HG02970 (cell line): ENCODE results near the gene PLA2G6.

Experiments
- ATAC-seq: cut with Tn5 transposase; IDR thresholded peaks from one replicate; pipeline ENCODE4 v1.9.1; 2021; ENCODE audit warnings: mild to moderate bottlenecking, moderate library complexity, moderate number of reproducible peaks; ENCODE audit not compliant: unreplicated experiment, low FRiP score

The PLA2G6 gene

DNA sequence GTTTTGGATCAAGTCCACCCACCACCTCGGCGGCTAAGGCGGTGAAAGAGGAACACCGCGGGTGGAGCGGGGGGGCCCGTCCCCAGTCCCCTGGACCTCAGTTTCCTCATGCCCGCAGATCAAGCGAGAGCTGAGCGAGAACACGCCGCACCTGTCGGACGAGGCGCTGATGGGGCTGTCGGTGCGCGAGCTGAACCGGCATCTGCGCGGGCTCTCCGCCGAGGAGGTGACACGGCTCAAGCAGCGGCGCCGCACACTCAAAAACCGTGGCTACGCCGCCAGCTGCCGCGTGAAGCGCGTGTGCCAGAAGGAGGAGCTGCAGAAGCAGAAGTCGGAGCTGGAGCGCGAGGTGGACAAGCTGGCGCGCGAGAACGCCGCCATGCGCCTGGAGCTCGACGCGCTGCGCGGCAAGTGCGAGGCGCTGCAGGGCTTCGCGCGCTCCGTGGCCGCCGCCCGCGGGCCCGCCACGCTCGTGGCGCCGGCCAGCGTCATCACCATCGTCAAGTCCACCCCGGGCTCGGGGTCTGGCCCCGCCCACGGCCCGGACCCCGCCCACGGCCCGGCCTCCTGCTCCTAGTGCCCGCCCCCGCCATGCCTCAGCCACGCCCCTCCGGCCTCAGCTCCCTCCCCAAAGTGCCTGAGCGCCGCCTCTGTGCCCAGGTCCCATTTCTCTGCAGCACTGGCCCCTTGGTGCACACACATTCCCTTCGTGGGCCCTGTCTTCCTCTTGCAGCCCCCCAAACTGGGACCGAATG is 32.8 kb upstream of the PLA2G6 start:
- ATAC-seq: no peak

DNA sequence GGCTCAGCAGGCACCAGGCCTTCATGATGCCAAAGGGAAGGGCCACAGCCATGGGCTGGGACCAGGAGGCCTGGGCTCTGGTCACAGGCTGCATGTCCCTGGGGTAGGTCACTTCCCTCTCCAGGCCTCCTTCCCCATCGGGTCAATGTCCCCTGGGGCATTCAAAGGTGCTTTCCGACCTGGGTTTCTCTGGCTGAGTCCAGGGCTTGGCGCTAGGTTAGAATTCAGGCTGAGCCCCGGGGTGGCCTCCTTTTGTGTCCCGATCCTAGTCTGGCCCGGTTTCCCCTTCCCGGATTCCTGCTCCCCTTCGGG is 32.3 kb upstream of the PLA2G6 start:
- no peak for ATAC-seq

DNA sequence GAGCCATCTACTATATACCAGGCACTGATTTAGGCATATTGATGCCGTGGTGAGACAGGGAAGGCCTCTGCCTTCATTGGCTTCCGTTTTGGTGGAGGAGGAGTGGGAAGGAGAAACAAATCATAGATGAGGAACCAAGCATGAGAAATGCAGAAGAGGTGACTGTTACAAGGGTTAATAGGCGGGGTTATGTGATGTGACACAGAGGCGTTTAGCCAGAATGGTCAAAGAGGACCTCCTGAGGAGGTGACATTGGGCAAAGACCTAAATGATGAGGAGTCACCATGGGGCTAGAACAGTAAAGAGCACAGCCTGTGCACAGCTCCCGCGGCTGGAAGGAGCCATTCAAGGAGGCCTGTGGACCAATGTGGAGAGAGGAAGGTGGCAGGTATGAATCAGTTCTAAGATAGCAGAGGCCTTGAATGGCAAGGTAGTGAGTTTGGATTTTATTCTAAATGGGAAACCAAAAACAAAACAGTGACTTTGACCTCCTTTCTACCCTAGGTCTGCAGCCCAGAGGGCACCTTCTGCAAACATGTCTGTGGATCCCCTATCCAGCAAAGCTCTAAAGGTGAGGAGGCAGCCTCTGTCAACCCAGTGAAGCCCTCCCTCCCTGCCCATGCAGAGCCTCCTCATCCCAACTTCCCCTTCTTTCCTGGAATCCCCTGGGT is 31.8 kb upstream of the PLA2G6 start:
- ATAC-seq: no peak

DNA sequence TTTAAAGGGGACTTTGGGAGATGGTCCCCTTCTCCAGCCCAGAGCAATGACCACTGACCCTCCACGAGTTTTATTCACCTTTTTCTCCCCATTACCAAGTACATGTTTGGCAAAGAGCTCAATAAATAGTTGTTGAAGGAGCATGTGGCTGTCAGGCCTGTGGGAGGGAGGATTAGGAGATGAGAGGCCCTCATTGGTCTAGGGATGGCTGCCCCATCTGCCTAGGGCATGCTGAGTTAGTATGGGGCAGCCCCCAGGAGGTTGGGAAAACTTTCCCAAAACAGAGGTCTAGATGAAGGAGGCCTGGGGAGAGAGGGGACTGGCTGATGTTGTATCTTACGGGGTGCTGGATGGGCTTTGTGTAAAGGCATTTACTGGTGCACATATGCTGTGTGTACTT is 30.8 kb upstream of the PLA2G6 start:
- ATAC-seq: no peak

DNA sequence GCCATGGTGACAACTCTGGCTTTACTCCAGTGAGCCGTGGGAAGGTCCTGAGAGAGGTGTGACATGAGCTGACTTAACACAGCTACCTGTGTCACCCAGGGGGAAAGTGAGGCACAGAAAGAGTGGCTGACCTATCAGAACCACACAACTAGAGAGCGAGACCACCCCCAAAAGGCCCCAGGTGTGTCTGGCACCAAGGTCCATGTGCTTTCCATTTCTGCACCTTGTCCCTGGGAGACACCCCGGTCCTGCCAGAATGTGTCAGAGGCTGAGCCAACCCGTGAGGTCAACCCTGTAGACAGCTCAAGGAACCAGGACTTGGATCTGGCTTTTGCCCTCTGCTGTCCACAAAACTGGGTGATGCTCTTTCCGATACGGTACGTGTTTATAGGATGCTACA is 29.9 kb upstream of the PLA2G6 start:
- no peak for ATAC-seq

DNA sequence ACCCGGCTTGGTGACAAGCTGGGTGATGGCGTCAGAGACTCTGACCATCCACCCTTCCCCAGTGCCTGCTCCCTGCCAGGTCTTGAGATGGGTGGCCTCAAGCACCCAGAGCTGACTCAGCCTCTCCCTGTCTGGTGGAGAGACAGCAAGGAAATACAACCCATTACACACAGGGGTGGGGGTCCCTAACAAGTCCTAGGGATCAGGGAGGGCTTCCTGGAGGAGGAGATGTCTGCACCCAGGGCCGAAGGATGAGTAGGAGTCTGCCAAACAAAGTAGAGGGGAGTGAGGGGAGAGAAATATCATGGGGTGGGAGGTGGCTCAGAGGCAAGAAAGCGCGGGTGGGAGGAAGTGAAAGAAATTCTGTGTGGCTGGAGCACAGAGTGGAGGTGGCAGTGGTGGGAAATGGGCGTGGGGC is 26.9 kb upstream of the PLA2G6 start:
- ATAC-seq: no peak

DNA sequence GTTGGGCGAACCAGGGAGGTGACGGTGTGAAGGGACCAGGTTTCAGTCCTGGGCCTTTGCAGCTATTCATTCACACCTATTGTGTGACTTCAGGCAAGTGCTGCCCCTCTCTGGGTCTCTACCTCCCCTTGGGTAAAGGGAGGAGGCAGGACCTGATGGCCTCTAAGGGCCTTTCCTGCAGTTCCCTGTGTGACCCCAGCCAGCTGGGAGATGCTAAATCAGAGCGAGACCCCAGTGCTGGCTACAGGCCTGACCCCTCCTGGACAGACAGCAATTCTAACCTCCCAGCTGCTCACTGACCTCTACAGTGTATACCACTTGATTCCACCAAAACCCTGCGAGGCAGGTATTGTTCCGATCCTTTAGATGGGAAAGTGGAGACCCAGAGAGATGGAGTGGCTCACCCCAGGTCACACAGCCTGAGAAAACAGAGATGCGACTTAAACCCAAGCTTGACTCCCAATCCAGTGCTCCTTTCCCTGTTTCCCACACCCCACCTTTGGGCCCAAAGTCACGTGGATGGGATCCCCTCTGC is 26.3 kb upstream of the PLA2G6 start:
- no peak for ATAC-seq

DNA sequence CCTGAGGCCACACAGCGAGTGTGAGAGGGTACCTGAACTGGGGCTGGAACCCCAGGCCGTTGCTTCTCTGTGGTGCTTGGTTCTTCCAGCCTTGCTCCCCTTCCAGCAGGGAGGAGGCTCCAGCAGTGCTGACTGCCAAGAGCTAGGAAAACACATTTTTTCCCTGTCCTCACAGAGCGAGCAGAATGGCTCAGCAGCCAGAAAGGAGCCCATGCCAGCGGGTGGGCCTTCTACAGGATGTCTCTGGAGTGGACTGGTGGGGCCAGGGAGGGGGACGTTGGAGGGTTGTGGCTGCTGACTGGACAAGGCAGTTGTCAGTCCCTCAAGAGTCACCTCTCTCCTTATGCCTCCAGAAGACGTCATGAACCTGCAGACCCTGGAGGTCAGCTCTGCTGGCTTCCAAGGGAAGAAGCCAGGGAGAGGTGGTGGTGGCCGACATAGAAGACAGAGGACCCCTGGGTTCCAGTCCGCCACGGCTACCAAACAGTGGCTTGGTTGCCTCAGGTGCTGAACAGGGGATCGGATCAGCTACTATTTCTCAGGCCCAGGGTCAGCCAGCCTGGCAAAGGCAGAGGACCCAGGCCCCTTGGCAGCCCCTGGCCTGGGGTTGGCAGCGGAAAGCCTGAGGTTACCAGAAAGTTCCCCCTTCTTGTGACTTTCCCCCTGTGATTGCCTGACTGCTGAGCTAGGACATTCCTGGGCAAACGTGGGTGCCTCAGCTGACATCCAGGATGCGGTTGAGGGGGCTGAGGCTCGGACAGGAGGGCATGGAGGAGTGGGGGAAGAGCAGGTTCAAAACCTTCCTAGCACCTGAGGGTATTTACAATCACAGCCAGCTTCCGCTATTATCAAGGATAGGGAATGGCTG is 23.9 kb upstream of the PLA2G6 start:
- no peak for ATAC-seq

DNA sequence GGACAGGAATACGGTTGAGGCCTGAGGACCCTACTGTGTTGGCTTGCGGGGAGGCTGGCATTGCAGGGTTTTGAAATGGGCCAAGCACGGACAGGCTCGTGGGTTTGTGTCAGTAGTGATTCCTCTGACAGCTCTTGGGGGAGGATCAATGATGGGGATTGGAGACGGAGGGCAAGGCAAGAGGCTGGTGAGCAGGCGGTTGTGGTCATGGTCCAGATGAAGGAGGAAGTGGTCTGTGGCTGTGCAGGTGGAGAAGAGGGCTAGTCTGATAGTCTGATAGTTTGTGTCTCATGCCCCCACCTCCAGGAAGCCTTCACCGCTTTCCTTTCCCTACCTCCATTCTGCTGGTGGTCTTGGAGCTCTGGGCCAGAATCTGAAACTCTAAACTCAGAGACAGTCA is 23.2 kb upstream of the PLA2G6 start:
- no peak for ATAC-seq

DNA sequence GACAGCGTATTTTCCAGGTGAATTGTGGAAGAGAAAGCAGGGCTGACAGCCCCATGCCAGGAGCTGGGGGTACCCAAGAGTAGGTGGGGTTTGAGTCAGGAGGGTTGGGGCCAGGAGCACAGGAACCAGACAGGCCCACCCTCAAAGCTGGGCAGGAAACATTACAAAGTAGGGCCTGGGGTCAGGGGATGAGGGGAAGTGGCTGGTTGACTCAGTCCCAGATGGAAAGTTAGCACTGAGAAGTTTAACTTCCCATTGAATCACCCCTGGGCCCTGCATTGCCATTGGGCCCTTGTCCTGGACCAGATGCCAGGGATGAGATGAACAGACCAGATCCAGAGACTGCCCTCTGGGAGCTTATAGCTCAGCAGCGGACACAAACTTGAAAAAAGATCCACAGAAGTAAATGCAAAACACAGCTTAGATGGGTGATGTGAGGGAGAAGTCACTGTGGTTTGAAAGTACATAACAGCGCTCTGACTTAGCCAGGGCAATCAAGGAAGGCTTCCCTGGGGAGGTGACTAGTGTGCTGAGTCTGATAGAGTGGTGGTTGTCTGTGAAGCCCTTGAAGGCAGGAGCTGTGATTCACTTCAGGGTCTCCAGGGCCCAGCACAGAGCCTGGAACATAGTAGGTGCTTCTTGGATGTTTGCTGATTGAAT is 22.4 kb upstream of the PLA2G6 start:
- ATAC-seq: no peak

DNA sequence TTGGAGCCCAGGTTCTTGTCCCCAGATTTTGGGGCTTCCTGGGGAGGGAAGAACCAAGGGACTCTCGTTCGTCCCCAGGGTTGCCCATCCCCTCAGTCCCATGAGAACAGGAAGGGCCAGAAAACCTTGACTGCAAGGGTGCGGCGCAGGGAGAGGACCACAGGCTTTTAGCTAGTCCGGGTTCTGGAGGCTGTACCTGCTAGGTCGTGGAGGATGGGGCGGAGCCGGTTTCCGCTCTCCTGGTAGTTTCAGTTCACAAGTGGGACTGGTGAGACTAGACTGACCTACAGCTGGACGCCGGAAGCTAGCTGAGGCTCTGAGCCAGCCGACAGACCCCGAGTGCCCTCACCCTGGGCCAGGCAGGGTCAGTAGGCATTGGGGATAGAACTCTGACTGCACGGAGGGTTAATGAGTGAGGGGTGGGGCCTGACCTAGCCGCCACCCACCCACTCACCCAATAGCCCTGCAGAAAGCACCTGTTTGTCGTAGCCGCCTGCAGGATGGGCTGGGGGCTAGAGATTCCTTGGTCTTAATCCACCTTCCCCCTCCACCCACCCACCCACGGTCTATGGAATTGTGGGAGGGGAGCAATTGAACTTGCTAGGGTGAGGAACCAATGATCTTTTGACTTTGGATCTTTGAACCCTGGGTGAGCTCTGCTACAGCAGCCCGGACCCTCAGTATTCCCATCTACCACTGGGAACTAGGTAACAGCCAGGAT is 21.6 kb upstream of the PLA2G6 start:
- ATAC-seq: peak; percentile 15

DNA sequence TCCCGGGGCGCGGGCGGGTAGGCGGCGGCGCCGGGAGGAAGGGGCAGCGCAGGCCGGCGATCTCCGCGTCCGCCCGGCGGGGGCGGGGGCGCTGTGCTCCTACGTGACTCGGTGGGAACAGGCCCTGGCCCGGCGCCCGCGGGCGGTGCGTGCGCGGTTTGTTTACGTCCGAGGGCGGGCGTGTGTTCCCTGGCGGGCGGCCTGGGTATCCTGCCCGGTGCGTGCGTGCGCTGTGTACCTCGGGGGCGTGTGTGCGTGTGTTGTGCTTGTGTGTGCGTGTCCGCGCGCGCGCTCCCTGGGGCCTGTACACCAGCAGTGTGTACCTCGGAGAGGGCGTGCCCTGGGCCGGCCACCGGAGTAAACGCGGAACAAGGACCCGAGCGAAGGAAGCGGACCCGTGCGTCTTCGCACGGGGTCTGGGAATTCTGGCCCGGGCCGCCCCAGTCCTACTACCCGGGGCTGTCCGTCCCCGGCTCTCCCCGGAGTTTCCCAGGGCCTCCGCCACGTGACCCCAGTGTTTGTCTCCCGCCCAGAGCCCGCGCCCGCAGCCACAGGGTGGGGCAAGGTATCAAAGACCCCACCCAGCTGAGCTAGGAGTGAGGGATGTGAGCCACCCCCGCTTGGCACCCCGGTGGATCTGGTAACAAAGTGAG is 20.9 kb upstream of the PLA2G6 start:
- peak; percentile 16 for ATAC-seq

DNA sequence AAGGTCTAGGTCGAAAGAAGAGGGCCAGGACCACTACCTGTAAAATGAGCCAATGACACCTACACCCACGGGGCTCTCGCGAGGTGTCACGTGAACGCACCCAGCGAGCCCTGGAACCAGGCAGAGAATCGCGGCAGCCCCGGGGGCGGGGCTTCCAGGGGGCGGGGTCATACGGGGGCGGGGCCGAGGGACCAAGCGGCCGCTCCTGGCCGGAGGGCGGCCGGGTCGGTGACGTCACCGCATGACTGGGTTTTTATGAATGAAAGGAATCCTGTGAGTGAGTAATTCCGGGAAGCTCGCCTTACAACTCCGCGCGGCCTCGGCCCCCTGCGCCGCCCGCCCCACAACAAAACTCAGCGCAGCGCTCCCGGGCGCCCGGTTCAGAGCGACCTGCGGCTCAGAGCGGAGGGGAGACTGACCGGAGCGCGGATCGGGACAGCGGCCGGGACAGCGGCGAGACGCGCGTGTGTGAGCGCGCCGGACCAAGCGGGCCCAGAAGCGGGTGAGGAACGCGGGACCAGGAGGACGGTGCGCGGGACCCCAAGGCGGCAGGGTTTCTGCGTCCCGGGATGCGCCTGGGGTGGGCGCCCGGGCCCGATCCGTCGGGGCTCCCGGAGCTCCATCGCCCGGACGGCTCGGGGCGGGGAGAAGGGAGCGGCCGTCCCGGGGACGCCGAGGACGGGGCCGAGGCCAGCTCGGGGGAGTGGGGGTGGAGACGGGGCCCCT is 20.2 kb upstream of the PLA2G6 start, which contains the start of gene MAFF:
MAFF (plus strand) TSS at position 284 of the 726 bp plus-strand sequence. CDS start 11,860 bp downstream, outside the sequence.
- peak; percentile 59 for ATAC-seq

DNA sequence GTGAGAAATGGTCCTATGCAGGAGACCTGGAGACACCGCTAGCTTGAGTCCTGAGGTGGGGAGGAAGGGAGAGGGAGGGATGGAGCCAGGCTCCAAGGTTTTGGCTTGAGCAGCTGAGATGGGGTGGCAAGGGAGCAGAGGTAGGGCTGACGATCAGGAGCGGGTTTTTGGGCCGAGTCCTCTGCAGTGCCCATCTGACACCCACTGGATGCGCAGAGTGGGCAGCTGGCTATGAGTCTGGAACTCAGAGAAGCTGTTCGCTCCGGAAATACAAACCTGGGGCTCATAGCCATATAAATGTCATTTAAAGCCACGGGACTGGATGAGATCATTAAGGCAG is 19.7 kb upstream of the PLA2G6 start:
- ATAC-seq: no peak

DNA sequence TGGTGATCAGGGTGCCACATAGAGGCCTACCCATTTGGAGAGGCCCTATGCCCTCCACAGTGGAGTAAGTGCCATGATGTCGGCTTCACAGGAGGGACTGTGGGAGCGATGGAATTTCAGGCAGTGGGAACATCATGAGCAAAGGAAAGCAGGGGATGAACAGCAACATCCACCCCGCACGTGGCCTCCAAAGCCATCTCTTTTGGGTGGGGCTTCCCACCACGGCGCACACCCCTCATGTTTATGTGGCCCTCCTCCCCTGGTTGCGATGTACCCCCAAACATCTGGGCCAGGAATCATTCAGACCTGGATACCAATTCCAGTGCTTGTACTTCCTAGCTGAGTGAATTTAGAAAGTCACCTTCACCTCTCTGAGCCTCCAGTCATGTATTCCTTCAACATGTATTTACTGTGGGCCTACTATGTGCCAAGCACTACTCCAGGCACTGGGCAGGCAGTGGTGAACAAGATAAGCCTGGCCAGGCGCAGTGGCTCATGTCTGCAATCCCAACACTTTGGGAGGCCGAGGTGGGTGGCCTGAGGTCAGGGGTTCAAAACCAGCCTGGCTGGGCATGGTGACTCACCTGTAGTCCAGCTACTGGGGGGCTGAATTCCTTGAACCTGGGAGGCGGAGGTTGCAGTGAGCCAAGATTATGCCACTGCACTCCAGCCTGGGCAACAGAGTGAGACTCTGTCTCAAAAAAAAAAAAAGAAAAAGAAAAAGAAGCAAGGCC is 18.4 kb upstream of the PLA2G6 start:
- ATAC-seq: no peak

DNA sequence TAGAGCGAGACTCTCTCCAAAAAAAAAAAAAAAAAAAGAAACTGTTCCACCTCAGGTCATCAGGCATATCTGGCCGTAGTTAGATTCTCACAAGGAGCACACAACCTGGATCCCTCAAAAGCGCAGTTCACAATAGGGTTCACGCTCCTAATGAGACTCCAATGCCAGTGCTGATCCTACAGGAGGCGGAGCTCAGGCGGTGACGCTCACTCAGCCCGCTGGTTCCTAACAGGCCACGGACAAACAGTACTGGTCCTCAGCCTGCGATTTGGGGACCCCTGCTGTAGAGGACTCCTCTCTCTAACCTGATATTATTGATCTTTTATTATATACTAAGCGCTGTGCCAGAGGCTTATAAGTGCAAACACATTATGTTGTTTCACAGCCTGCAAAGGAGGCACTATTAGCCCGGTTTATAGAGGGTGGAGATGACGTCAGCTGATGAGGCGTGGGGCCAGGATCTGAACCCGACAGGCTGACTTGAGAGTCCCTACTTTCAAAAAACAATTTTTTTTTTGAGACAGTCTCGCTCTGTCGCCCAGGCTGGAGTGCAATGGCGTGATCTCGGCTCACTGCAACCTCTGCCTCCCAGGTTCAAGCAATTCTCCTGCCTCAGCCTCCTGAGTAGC is 15.3 kb upstream of the PLA2G6 start:
- ATAC-seq: no peak

DNA sequence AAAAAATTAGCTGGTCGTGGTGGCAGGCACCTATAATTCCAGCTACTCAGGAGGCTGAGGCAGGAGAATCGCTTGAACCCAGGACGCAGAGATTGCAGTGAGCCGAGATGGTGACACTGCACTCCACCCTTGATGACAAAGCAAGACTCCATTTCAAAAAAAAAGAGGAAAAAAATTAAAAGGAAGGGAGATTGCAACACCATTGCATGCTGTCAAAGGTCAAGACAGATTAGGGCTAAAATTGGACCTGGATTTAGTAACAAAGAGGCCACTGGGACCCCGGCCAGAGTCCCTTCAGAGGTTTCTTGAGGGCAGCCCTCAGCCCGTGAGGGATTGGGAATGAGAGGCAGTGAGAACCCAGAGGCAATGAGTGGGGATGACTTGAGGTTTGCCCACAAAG is 11.9 kb upstream of the PLA2G6 start:
- no peak for ATAC-seq

DNA sequence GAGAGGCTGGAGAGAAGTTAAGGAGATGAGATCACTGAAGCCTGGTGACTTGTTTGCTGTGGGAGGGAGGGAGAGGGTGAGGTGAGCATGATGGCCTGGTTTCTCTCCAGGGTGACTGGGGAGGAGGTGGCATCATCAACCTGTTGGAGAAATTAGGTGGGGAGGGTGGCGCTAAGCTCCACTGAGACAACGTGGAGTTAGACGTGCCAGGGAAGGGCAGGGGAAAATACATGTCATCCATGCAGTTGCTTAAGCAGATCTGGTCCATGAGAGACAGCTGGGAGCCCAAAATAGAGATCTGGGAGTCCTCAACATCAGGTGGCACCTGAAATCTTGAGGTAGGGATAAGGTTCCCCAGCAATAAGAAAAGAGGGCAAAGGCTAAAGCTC is 10.8 kb upstream of the PLA2G6 start:
- no peak for ATAC-seq
